ENCODE measurements around the gene PSME1. TPM values are rescaled to one million over a fixed set of nuclear protein-coding genes. Genes with fewer than 3 reads are reported as not detected.

PSME1 gene
- total and polyA plus RNA-seq, 5 experiments from 2014 or later = 202 to 767 (median 681) TPM

DNA sequence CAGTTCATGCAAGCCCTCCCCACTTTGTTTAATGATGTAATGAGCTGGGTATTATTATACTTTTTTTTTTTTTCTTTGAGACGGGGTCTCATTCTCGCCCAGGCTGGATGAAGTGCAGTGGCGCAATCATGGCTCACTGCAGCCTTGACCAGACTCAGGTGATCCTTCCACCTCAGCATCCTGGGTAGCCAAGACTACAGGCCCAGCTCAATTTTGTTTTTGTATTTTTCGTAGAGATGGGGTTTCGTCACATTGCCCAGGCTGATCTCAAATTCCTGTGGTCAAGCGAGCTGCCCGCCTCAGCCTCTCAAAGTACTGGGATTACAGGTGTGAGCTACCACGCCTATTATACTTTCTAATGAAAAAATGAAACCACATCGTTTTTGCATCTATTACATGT is 25.9 kb upstream of the PSME1 start:
- Mint-ChIP-seq H3K36me3 (peaks cover 0 to 2% (median 0%) of the 10 kb centered on the region in 3 donors), H3K4me1 (peaks cover 5 to 27% (median 12%) of the 10 kb centered on the region in 4 donors), H3K27me3 (peaks cover 0 to 4% (median 0%) of the 10 kb centered on the region in 5 donors), H3K9me3 (peaks cover 0 to 2% (median 0%) of the 10 kb centered on the region in 9 donors), H3K27ac (peak overlapping the region in 4 of 10 donors; percentile 40 to 98 (median 82)), H3K4me3 (no peak overlapping the region)
- DNase-seq (no peak), ATAC-seq (no peak)
- POLR2A ChIA-PET = interaction anchor here (0.6 to 3.4 kb wide), 14 partner anchors 17 to 223 kb away, joined by 3 to 24 read pairs (median 3); partner anchors contain the start of genes IRF9, PCK2, PSME1 and PSME2

DNA sequence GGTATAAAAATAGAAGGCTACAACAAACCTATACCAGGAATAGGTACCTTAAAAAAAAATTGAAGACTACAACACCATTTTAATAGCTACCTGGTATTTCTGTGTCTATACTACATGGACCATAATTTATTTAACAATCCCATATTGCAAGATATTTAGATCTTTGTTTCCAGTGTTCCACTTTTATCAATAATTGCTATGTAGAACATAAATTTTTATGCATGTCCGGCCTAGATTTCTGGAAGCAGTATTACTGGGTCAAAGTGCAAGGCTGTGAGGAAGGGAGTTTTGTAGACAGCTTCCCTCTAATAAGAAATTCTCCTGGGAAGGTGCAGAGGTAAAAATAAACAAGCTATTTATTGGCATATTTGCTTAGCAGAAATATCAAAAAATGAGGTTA is 25.5 kb upstream of the PSME1 start:
- peaks cover 10 to 32% (median 16%) of the 10 kb centered on the region in 4 donors for H3K4me1 Mint-ChIP-seq
- peak overlapping the region in 4 of 10 donors; percentile 19 to 83 (median 46) for H3K27ac Mint-ChIP-seq
- peak overlapping the region in 1 of 10 donors; percentile 28 for H3K4me3 Mint-ChIP-seq
- peaks cover 0 to 4% (median 0%) of the 10 kb centered on the region in 5 donors for H3K27me3 Mint-ChIP-seq
- POLR2A ChIA-PET = interaction anchor here (0.6 to 3.4 kb wide), 10 partner anchors 17 to 103 kb away, joined by 3 to 24 read pairs (median 4); partner anchors contain the start of genes IRF9, PCK2, PSME1 and PSME2
- peaks cover 0 to 2% (median 0%) of the 10 kb centered on the region in 9 donors for H3K9me3 Mint-ChIP-seq
- ATAC-seq (no peak), DNase-seq (no peak)
- peaks cover 0 to 2% (median 0%) of the 10 kb centered on the region in 3 donors for H3K36me3 Mint-ChIP-seq

DNA sequence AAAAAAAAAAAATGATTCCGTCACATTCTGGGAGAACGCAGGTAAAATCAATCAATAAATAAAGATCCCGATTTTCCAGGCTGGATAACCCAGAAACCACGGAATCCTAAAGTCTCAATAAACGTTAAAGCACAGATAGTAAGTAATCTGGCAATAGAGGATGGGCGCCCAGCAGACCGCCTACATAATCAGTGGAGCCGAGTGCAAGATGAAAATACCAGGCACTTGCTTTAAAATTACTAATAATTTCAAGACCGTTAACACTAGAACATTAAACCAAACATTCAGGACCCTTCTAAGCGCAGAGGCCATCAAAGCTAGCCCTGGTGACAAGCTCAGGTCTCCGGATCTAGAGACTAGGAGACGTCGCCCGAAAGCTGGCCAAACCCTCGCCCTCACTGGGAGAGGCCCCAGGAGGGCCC is 22.6 kb upstream of the PSME1 start:
- POLR2A ChIA-PET = interaction anchor here (0.8 to 7.7 kb wide), 19 partner anchors 9 to 827 kb away, joined by 3 to 177 read pairs (median 9); partner anchors contain the start of genes EMC9, IRF9, MDP1 and PCK2

GRCh38 chr14:24113801-24114531 is 22.0 kb upstream of the PSME1 start:
- H3K27ac Mint-ChIP-seq = peak overlapping the region; percentile 95 to 100 (median 99)
- peaks cover 5 to 26% (median 9%) of the 10 kb centered on the region in 3 donors for H3K36me3 Mint-ChIP-seq
- ATAC-seq (peak; percentile 24 to 29), DNase-seq (peak in 9 of 10 donors; percentile 50 to 96 (median 80))
- POLR2A ChIA-PET = interaction anchor here (0.8 to 7.7 kb wide), 33 partner anchors 9 to 1019 kb away, joined by 3 to 177 read pairs (median 8); partner anchors contain the start of genes ACIN1, CARMIL3, CBLN3 and CHMP4A
- peak overlapping the region; percentile 89 to 99 (median 98) for H3K4me3 Mint-ChIP-seq
- peaks cover 0 to 4% (median 0%) of the 10 kb centered on the region in 5 donors for H3K27me3 Mint-ChIP-seq
- H3K4me1 Mint-ChIP-seq = peaks cover 22 to 44% (median 39%) of the 10 kb centered on the region in 4 donors
- H3K9me3 Mint-ChIP-seq = peaks cover 0 to 2% (median 0%) of the 10 kb centered on the region in 9 donors

More for the DNA sequence above, 22.6 kb upstream of the PSME1 start:
- Mint-ChIP-seq H3K4me3 (peak overlapping the region; percentile 89 to 99 (median 98)), H3K4me1 (peaks cover 24 to 50% (median 40%) of the 10 kb centered on the region in 4 donors), H3K9me3 (peaks cover 0 to 2% (median 0%) of the 10 kb centered on the region in 9 donors), H3K27ac (peak overlapping the region; percentile 95 to 100 (median 99)), H3K27me3 (peaks cover 0 to 4% (median 0%) of the 10 kb centered on the region in 5 donors), H3K36me3 (peaks cover under 1 to 20% (median 4%) of the 10 kb centered on the region in 3 donors)
- DNase-seq = no peak
- no peak for ATAC-seq

DNA sequence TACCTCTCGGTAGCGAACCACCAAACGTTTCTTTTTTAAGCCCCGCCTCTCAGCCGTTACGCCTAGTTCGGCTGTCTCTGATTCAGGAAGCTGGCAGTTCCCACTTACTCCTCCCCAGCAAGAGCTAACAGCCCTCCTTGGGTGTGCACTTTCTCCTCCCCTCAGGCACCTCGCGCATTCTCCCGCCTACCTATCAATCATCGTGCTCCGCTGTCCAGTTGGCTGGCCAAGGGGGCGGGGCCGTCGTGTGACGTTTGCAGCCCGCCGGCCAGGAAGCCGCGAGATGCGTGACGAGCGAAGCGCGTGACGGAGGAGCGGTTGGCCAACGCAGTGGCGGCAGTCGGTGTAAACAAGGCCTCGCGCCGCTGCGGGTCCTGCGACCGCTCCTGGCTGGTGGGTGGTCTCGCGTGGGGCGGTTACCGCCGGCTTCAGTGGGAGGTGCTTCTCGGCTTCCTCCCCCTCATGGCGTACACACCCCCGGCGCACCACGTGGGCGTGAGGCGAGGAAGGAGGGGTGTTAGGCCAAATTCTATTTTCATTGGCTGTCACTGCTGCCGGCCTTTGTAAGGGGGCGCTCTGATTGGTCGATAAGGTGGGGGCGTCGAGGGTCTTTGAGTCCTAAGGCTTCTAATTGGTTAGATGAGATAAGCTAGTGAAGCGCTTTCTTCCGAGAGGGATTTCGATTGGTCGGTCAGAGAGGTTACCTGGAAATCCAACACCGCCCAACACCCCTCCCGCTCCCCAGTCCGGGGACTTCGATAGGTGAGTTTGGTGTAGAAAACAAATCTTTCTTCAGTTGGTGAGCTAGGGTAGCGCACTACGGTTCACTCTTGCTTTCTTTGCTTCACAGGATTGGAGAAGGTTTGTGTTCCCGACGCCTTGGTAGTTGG is 21.2 kb upstream of the PSME1 start, which contains the start of the genes DCAF11 and NRL:
Gene DCAF11, plus strand, starts transcription at position 246 of the 890 bp plus-strand sequence. CDS start 818 bp downstream, outside the sequence.
Gene NRL, minus strand, starts transcription at position 418 of the 890 bp plus-strand sequence. CDS start 32,101 bp downstream, outside the sequence.
- Mint-ChIP-seq H3K27me3 (peaks cover 0 to 4% (median 0%) of the 10 kb centered on the region in 5 donors), H3K4me1 (peaks cover 22 to 39% (median 37%) of the 10 kb centered on the region in 4 donors), H3K4me3 (peak within 1 kb of the TSS; percentile 89 to 99 (median 98)), H3K36me3 (peaks cover 5 to 34% (median 16%) of the 10 kb centered on the region in 3 donors), H3K9me3 (peaks cover 0 to 2% (median 0%) of the 10 kb centered on the region in 9 donors), H3K27ac (peak within 1 kb of the TSS; percentile 95 to 100 (median 99))
- ATAC-seq = peak; percentile 84
- peak; percentile 96 to 100 (median 99) for DNase-seq
- POLR2A ChIA-PET = interaction anchor here (0.6 to 7.7 kb wide), 36 partner anchors 10 to 1020 kb away, joined by 3 to 177 read pairs (median 6); partner anchors contain the start of genes ACIN1, CARMIL3, CBLN3 and CHMP4A

DNA sequence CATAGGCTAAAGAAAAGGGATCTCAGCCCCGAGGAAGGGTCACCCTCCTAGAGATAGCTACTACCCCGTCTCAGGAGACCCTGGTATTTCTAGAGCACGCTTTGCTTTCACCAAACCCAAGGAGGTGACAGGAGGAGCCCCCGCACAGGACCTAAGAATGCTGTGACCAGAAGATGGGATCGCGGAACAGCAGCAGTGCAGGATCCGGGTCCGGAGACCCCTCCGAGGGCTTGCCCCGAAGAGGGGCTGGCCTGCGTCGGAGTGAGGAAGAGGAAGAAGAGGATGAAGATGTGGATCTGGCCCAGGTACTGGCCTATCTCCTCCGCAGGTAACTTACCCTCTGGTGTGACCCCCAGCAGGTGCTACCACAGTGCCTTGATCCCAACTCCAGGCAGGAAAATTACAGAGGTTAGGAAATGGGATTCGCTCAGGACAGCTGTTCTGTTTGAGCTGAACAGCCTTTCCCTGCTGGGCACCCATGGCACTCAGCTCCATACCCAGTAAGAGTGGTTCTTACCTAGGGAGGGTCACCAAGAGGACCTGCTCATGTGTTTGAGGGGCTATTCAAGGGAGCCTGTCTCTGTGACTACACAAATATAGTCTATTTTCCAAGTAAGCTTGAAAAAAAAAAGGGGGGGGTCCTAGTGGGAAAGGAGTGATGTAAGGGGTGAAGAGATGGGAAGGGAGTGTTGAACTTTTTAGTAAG is 20.4 kb upstream of the PSME1 start:
- ATAC-seq (no peak), DNase-seq (no peak)
- H3K27ac Mint-ChIP-seq = peak overlapping the region; percentile 95 to 100 (median 99)
- peak overlapping the region; percentile 89 to 99 (median 98) for H3K4me3 Mint-ChIP-seq
- H3K4me1 Mint-ChIP-seq = peaks cover 22 to 39% (median 38%) of the 10 kb centered on the region in 4 donors
- H3K36me3 Mint-ChIP-seq = peaks cover 5 to 40% (median 17%) of the 10 kb centered on the region in 3 donors
- POLR2A ChIA-PET = interaction anchor here (0.5 to 7.7 kb wide), 23 partner anchors 10 to 1021 kb away, joined by 3 to 177 read pairs (median 8); partner anchors contain the start of genes ACIN1, CARMIL3, CHMP4A and DHRS1
- H3K27me3 Mint-ChIP-seq = peaks cover 0 to 4% (median 0%) of the 10 kb centered on the region in 5 donors
- H3K9me3 Mint-ChIP-seq = peaks cover 0 to 2% (median 0%) of the 10 kb centered on the region in 9 donors

- peak overlapping the region; percentile 21 to 100 (median 98) for H3K27ac Mint-ChIP-seq
- H3K4me1 Mint-ChIP-seq = peaks cover 22 to 39% (median 36%) of the 10 kb centered on the region in 4 donors
- peak overlapping the region; percentile 89 to 99 (median 98) for H3K4me3 Mint-ChIP-seq
- ATAC-seq (no peak), DNase-seq (no peak)
- peaks cover 5 to 47% (median 21%) of the 10 kb centered on the region in 3 donors for H3K36me3 Mint-ChIP-seq
- POLR2A ChIA-PET = interaction anchor here (1.2 to 7.7 kb wide), 9 partner anchors 10 to 155 kb away, joined by 4 to 177 read pairs (median 23); partner anchors contain the start of genes EMC9, IRF9, PSME1 and PSME2
- H3K9me3 Mint-ChIP-seq = peaks cover 0 to 2% (median 0%) of the 10 kb centered on the region in 9 donors
- H3K27me3 Mint-ChIP-seq = peaks cover 0 to 4% (median 0%) of the 10 kb centered on the region in 5 donors
Measured at GRCh38 chr14:24116128-24116814, 19.7 kb upstream of the PSME1 start.

DNA sequence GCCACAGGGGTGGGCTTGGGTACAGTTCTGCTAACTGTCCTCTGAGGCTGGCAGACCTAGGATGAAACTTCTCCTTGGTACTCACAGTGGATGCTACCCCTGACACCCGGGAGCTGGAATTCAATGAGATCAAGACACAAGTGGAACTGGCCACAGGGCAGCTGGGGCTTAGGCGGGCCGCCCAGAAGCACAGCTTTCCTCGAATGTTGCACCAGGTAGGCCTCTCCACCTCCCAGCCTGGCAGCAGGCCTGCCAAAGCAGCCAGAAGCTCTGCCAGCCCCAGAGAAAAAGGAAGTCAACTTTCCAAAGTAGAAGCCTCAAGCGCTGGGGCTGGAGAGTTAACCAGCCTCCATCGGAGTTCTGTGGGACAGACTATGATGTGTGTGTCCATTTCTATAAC is 18.8 kb upstream of the PSME1 start:
- H3K27ac Mint-ChIP-seq = no peak overlapping the region
- peak overlapping the region in 3 of 10 donors; percentile 94 to 99 (median 99) for H3K4me3 Mint-ChIP-seq
- ATAC-seq (no peak), DNase-seq (no peak)
- peaks cover 0 to 2% (median 0%) of the 10 kb centered on the region in 9 donors for H3K9me3 Mint-ChIP-seq
- peaks cover 22 to 39% (median 36%) of the 10 kb centered on the region in 4 donors for H3K4me1 Mint-ChIP-seq
- POLR2A ChIA-PET = interaction anchor here (1.0 to 7.7 kb wide), 5 partner anchors 9 to 44 kb away, joined by 4 to 177 read pairs (median 8); partner anchors contain the start of genes IRF9 and PSME1
- peaks cover 0 to 4% (median 0%) of the 10 kb centered on the region in 5 donors for H3K27me3 Mint-ChIP-seq
- peaks cover 5 to 56% (median 24%) of the 10 kb centered on the region in 3 donors for H3K36me3 Mint-ChIP-seq

DNA sequence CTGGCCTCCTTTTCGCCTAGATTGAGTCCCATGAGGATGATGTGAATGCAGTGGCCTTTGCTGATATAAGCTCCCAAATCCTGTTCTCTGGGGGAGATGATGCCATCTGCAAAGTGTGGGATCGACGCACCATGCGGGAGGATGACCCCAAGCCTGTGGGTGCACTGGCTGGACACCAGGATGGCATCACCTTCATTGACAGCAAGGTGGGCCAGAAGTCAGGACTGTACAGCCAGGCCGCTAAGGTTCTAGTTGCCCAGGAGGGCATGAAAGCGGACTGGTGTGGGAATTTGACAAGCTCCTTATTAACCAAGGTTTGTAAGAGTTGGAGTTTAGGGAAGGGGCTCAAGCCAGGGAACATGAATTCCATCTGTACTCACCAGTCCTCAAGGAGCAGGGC is 16.3 kb upstream of the PSME1 start:
- DNase-seq (no peak), ATAC-seq (no peak)
- peaks cover 0 to 3% (median 0%) of the 10 kb centered on the region in 5 donors for H3K27me3 Mint-ChIP-seq
- POLR2A ChIA-PET = interaction anchor here (0.6 to 7.7 kb wide), 5 partner anchors 10 to 43 kb away, joined by 3 to 177 read pairs (median 5); partner anchors contain the start of gene PSME1
- H3K36me3 Mint-ChIP-seq = peaks cover 5 to 81% (median 26%) of the 10 kb centered on the region in 3 donors
- no peak overlapping the region for H3K27ac Mint-ChIP-seq
- H3K9me3 Mint-ChIP-seq = peaks cover 0 to 2% (median 0%) of the 10 kb centered on the region in 9 donors
- no peak overlapping the region for H3K4me3 Mint-ChIP-seq
- H3K4me1 Mint-ChIP-seq = peaks cover 23 to 43% (median 38%) of the 10 kb centered on the region in 4 donors

DNA sequence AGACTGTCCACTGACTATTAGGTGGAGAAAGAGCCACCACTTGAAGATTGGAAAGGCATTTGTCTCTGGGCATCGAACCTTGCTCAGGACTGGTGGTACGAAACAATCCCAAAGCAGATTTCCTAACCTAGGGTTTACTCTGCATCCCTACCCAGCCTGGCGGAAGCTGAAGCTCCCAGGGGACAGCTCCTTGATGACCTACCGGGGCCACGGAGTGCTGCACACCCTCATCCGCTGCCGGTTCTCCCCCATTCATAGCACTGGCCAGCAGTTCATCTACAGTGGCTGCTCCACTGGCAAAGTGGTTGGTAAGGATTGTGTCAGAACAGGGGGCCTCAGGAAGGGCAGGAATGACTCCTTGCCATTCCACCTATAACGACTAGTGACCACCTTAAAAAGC is 14.8 kb upstream of the PSME1 start:
- POLR2A ChIA-PET = no interaction called here
- DNase-seq = no peak
- H3K27me3 Mint-ChIP-seq = no peaks in the 10 kb centered on the region
- no peak for ATAC-seq
- H3K9me3 Mint-ChIP-seq = no peaks in the 10 kb centered on the region
- peaks cover 13 to 29% (median 26%) of the 10 kb centered on the region in 4 donors for H3K4me1 Mint-ChIP-seq
- peaks cover 5 to 87% (median 23%) of the 10 kb centered on the region in 3 donors for H3K36me3 Mint-ChIP-seq
- H3K4me3 Mint-ChIP-seq = no peak overlapping the region
- H3K27ac Mint-ChIP-seq = no peak overlapping the region

Data from naive thymus-derived CD8-positive, alpha-beta T cell (primary cell).